DMS 273 (cell line): ENCODE results near the gene JPH4.

Experiments
- DNase-seq: peaks from one replicate; lab custom pipeline; 2025; ENCODE audit not compliant: unreplicated experiment; lab: John Stamatoyannopoulos, UW

JPH4 gene

GRCh38 chr14:23564876-23565275 lies 13.7 kb downstream of the JPH4 start:
- no peak for DNase-seq

GRCh38 chr14:23564181-23564812 lies 14.3 kb downstream of the JPH4 start:
- DNase-seq: no peak

GRCh38 chr14:23563473-23564180 lies 15.0 kb downstream of the JPH4 start:
- no peak for DNase-seq

- DNase-seq: peak; percentile 83
These were observed 15.6 kb downstream of the JPH4 start for GRCh38 chr14:23562822-23563472.

- no peak for DNase-seq
These were observed 16.4 kb downstream of the JPH4 start for GRCh38 chr14:23561873-23562821.

- DNase-seq: no peak
These were observed 17.3 kb downstream of the JPH4 start for GRCh38 chr14:23561259-23561658.

- DNase-seq: no peak
These were observed 18.6 kb downstream of the JPH4 start for GRCh38 chr14:23559926-23560520.

- DNase-seq: peak; percentile 85
These were observed 19.3 kb downstream of the JPH4 start for GRCh38 chr14:23559010-23559925.

GRCh38 chr14:23558346-23559009 lies 20.1 kb downstream of the JPH4 start:
- DNase-seq: no peak

GRCh38 chr14:23557946-23558345 lies 20.6 kb downstream of the JPH4 start:
- DNase-seq: no peak

GRCh38 chr14:23557521-23557920 lies 21.1 kb downstream of the JPH4 start:
- no peak for DNase-seq

- peak; percentile 40 for DNase-seq
These were observed 21.7 kb downstream of the JPH4 start for GRCh38 chr14:23556700-23557440.

- DNase-seq: peak; percentile 97
These were observed 22.5 kb downstream of the JPH4 start, which contains the start of gene THTPA for GRCh38 chr14:23555882-23556699. THTPA (plus strand) TSS chr14:23556271; CDS start chr14:23556758, 487 bp downstream.

GRCh38 chr14:23555533-23555881 lies 23.1 kb downstream of the JPH4 start:
- DNase-seq: no peak

GRCh38 chr14:23551266-23552028 lies 27.1 kb downstream of the JPH4 start, which contains the start of gene ZFHX2:
ZFHX2 (minus strand) TSS chr14:23551765; CDS start chr14:23535325, 16,440 bp downstream.
- DNase-seq: peak; percentile 90

GRCh38 chr14:23550812-23551265 lies 27.8 kb downstream of the JPH4 start:
- peak; percentile 70 for DNase-seq
